Measurements from ENCODE around the gene FAM171A1. TPM values are rescaled to one million over a fixed set of nuclear protein-coding genes. Genes with fewer than 3 reads are reported as not detected.
"Not testable (repeated sequence)": the region's sequence is repeated elsewhere in the genome, so short reads cannot be mapped to it uniquely, and the experiment has no call there.

The FAM171A1 gene
- total RNA-seq, 1 experiment from 2014 or later: 26.3 TPM

GRCh38 chr10:15416034-15416433, 44.9 kb upstream of the FAM171A1 start:
- no peak overlapping the region for H3K27ac Mint-ChIP-seq (ENCODE audit: unreplicated experiment)
- Histone ChIP-seq H3K4me3 (ENCODE audit: low read depth, low read length) (no peak overlapping the region), H3K36me3 (ENCODE audit: control insufficient read depth, insufficient read depth, low read length) (no peaks in the 10 kb centered on the region), H3K9me3 (peaks cover 14% of the 10 kb centered on the region), H3K4me1 (0 out of 2 replicates have a peak, but pooled peaks cover 3% of the 10 kb centered on the region), H3K27me3 (replicated peaks; ENCODE audit: control insufficient read depth, insufficient read depth, low read length) (no peaks in the 10 kb centered on the region)
- no peak overlapping the region for H3K4me3 Mint-ChIP-seq (ENCODE audit: unreplicated experiment)
- H3K4me1 Mint-ChIP-seq (ENCODE audit: low read depth, unreplicated experiment): no peaks in the 10 kb centered on the region
- no peak for TF ChIP-seq CTCF (IDR thresholded peaks at IDR 0.05; ENCODE audit: insufficient read depth in 1 of 2, low read depth in 1 of 2, low read length in 1 of 2, severe bottlenecking in 1 of 2, unreplicated experiment in 1 of 2)
- BruUV-seq (replicated peaks): no TSS peak
- intact Hi-C loops (cut with micrococcal nuclease; ENCODE audit: unreplicated experiment): no loop called here
- no peak for DNase-seq
- POLR2A ChIA-PET: no interaction called here
- no peaks in the 10 kb centered on the region for H3K9me3 Mint-ChIP-seq (ENCODE audit: unreplicated experiment)
- no peaks in the 10 kb centered on the region for H3K27me3 Mint-ChIP-seq (ENCODE audit: insufficient read depth, unreplicated experiment)
- CTCF ChIA-PET: no interaction called here
- no peaks in the 10 kb centered on the region for H3K36me3 Mint-ChIP-seq (ENCODE audit: insufficient read depth, unreplicated experiment)

GRCh38 chr10:15411010-15411409, 39.9 kb upstream of the FAM171A1 start:
- Histone ChIP-seq H3K4me3 (ENCODE audit: low read depth, low read length) (no peak overlapping the region), H3K9me3 (peaks cover 10% of the 10 kb centered on the region), H3K36me3 (ENCODE audit: control insufficient read depth, insufficient read depth, low read length) (no peaks in the 10 kb centered on the region), H3K27me3 (replicated peaks; ENCODE audit: control insufficient read depth, insufficient read depth, low read length) (no peaks in the 10 kb centered on the region), H3K4me1 (no peaks in the 10 kb centered on the region)
- no peaks in the 10 kb centered on the region for H3K9me3 Mint-ChIP-seq (ENCODE audit: unreplicated experiment)
- CTCF ChIA-PET: no interaction called here
- no peak overlapping the region for H3K27ac Mint-ChIP-seq (ENCODE audit: unreplicated experiment)
- no TSS peak for BruUV-seq (replicated peaks)
- no peaks in the 10 kb centered on the region for H3K36me3 Mint-ChIP-seq (ENCODE audit: insufficient read depth, unreplicated experiment)
- H3K4me3 Mint-ChIP-seq (ENCODE audit: unreplicated experiment): no peak overlapping the region
- no peak for TF ChIP-seq CTCF (IDR thresholded peaks at IDR 0.05; ENCODE audit: insufficient read depth in 1 of 2, low read depth in 1 of 2, low read length in 1 of 2, severe bottlenecking in 1 of 2, unreplicated experiment in 1 of 2)
- no peaks in the 10 kb centered on the region for H3K27me3 Mint-ChIP-seq (ENCODE audit: insufficient read depth, unreplicated experiment)
- no peaks in the 10 kb centered on the region for H3K4me1 Mint-ChIP-seq (ENCODE audit: low read depth, unreplicated experiment)
- no peak for DNase-seq
- intact Hi-C loops (cut with micrococcal nuclease; ENCODE audit: unreplicated experiment): no loop called here
- POLR2A ChIA-PET: no interaction called here

- H3K27me3 Mint-ChIP-seq (ENCODE audit: insufficient read depth, unreplicated experiment); CTCF ChIA-PET: not testable (repeated sequence)
These were observed 38.3 kb upstream of the FAM171A1 start for GRCh38 chr10:15409350-15409749.

GRCh38 chr10:15408557-15408956, 37.5 kb upstream of the FAM171A1 start:
- ChIA-PET CTCF (no interaction called here), POLR2A (no interaction called here)
- H3K27me3 ChIP-seq (replicated peaks; ENCODE audit: control insufficient read depth, insufficient read depth, low read length): no peaks in the 10 kb centered on the region
- no TSS peak for BruUV-seq (replicated peaks)
- TF ChIP-seq CTCF (IDR thresholded peaks at IDR 0.05; ENCODE audit: insufficient read depth in 1 of 2, low read depth in 1 of 2, low read length in 1 of 2, severe bottlenecking in 1 of 2, unreplicated experiment in 1 of 2): no peak
- Mint-ChIP-seq H3K36me3 (ENCODE audit: insufficient read depth, unreplicated experiment) (no peaks in the 10 kb centered on the region), H3K27me3 (ENCODE audit: insufficient read depth, unreplicated experiment) (peaks cover 3% of the 10 kb centered on the region), H3K9me3 (ENCODE audit: unreplicated experiment) (no peaks in the 10 kb centered on the region), H3K4me1 (ENCODE audit: low read depth, unreplicated experiment) (no peaks in the 10 kb centered on the region), H3K4me3 (ENCODE audit: unreplicated experiment) (no peak overlapping the region), H3K27ac (ENCODE audit: unreplicated experiment) (no peak overlapping the region)
- H3K36me3 ChIP-seq (ENCODE audit: control insufficient read depth, insufficient read depth, low read length): no peaks in the 10 kb centered on the region
- H3K4me1 ChIP-seq: no peaks in the 10 kb centered on the region
- no peak for DNase-seq
- intact Hi-C loops (cut with micrococcal nuclease; ENCODE audit: unreplicated experiment): no loop called here
- H3K9me3 ChIP-seq: no peaks in the 10 kb centered on the region; the same call in none of the 2 replicates
- no peak overlapping the region for H3K4me3 ChIP-seq (ENCODE audit: low read depth, low read length)

More at GRCh38 chr10:15409350-15409749, 38.3 kb upstream of the FAM171A1 start:
- H3K36me3 ChIP-seq (ENCODE audit: control insufficient read depth, insufficient read depth, low read length); intact Hi-C loops (cut with micrococcal nuclease; ENCODE audit: unreplicated experiment); BruUV-seq (replicated peaks); H3K9me3 Mint-ChIP-seq (ENCODE audit: unreplicated experiment); H3K27ac Mint-ChIP-seq (ENCODE audit: unreplicated experiment); H3K4me3 Mint-ChIP-seq (ENCODE audit: unreplicated experiment); H3K4me1 ChIP-seq; DNase-seq; H3K9me3 ChIP-seq; H3K4me1 Mint-ChIP-seq (ENCODE audit: low read depth, unreplicated experiment); H3K36me3 Mint-ChIP-seq (ENCODE audit: insufficient read depth, unreplicated experiment); POLR2A ChIA-PET; H3K27me3 ChIP-seq (replicated peaks; ENCODE audit: control insufficient read depth, insufficient read depth, low read length); H3K4me3 ChIP-seq (ENCODE audit: low read depth, low read length): not testable (repeated sequence)
